Endothelial cell of umbilical vein (primary cell): ENCODE results near the gene TRIM39. TPM values are rescaled to one million over a fixed set of nuclear protein-coding genes. Genes with fewer than 3 reads are reported as not detected.

Experiments
- BruUV-seq: library from RNA; stranded (reverse); fragments of 400-500 nt; replicated peaks from 2 replicates; lab custom pipeline; 2021; lab: Mats Ljungman, UMichigan
- CTCF ChIA-PET: fragments of 300-600, 350-600 bp; sonication (Branson Sonifier 250); formaldehyde crosslinking; loops from one replicate; lab custom pipeline; 2021; ENCODE audit warnings: antibody characterized with exemption, inconsistent platforms; lab: Charles Lee
- POLR2A ChIA-PET: fragments of 300-600, 350-600 bp; sonication (Branson Sonifier 250); formaldehyde crosslinking; loops from one replicate; lab custom pipeline; 2021; ENCODE audit warnings: antibody characterized with exemption, inconsistent platforms; lab: Charles Lee
- DNase-seq: peaks from one replicate; pipeline ENCODE4 v3.0.0-alpha.2; 2011; ENCODE audit warnings: low read depth, low spot score
- FAIRE-seq: peaks from 2 replicates; lab custom pipeline; 2011; peaks lifted over from hg19 to GRCh38; lab: Jason Lieb, UNC
- H2AFZ ChIP-seq: 2 replicates; pipeline ENCODE4 v1.6.0; 2012; ENCODE audit warnings: low read depth, low read length, control low read depth, inconsistent platforms
- H3K27ac ChIP-seq: 2 replicates; pipeline ENCODE4 v1.5.1; 2011; ENCODE audit warnings: low read depth, mild to moderate bottlenecking, control low read depth, low read length, moderate library complexity; ENCODE audit not compliant: insufficient read depth
- H3K27me3 ChIP-seq, 2 experiments: 2 replicates each; pipeline versions ENCODE4 v1.6.0 to v1.6.1; 2011; ENCODE audit warnings: low read length in 2 of 2, mixed read lengths in 1 of 2; ENCODE audit not compliant: control insufficient read depth in 2 of 2, insufficient read depth in 2 of 2
- H3K36me3 ChIP-seq, 2 experiments: 2 replicates in 1 of 2; 3 replicates in 1 of 2; pipeline ENCODE4 v1.5.1; 2011; ENCODE audit warnings: low read length in 2 of 2, mild to moderate bottlenecking in 1 of 2, moderate library complexity in 1 of 2; ENCODE audit not compliant: control insufficient read depth in 2 of 2, insufficient read depth in 2 of 2; ENCODE audit errors: extremely low read depth in 1 of 2
- H3K4me1 ChIP-seq: 3 replicates; pipeline ENCODE4 v1.5.1; 2011; ENCODE audit warnings: mild to moderate bottlenecking, low read length; ENCODE audit not compliant: control insufficient read depth, insufficient read depth; ENCODE audit errors: extremely low read depth
- H3K4me2 ChIP-seq: 2 replicates; pipeline ENCODE4 v1.6.1; 2011; ENCODE audit warnings: low read length, control low read depth, mixed read lengths; ENCODE audit not compliant: insufficient read depth
- H3K4me3 ChIP-seq, 3 experiments: fragments of 200-600 bp in 1 of 3; sonication (generic), shearing (Covaris generic) in 1 of 3; replicated peaks in 1 of 3; 2 replicates each; pipeline ENCODE4 v1.5.1; 2011 to 2016; ENCODE audit warnings: control low read depth in 3 of 3, low read length in 3 of 3, mild to moderate bottlenecking in 2 of 3, inconsistent platforms in 1 of 3, low read depth in 1 of 3, moderate library complexity in 1 of 3; ENCODE audit not compliant: insufficient read depth in 1 of 3
- H3K79me2 ChIP-seq: 2 replicates; pipeline ENCODE4 v1.6.0; 2012; ENCODE audit warnings: low read length, inconsistent platforms; ENCODE audit not compliant: control insufficient read depth, insufficient read depth
- H3K9ac ChIP-seq: replicated peaks from 2 replicates; pipeline ENCODE3; 2011; ENCODE audit warnings: low read length, control low read depth; ENCODE audit not compliant: insufficient read depth; ENCODE audit errors: extremely low read depth
- H3K9me1 ChIP-seq: replicated peaks from 3 replicates; pipeline ENCODE4 v1.6.0; 2011; ENCODE audit warnings: mild to moderate bottlenecking, low read length; ENCODE audit not compliant: control insufficient read depth, insufficient read depth; ENCODE audit errors: extremely low read depth
- H3K9me3 ChIP-seq: replicated peaks from 2 replicates; pipeline ENCODE4 v1.5.1; 2012; ENCODE audit warnings: low read length, inconsistent platforms; ENCODE audit not compliant: control insufficient read depth, insufficient read depth
- H4K20me1 ChIP-seq: replicated peaks from 2 replicates; pipeline ENCODE3; 2011; ENCODE audit warnings: mild to moderate bottlenecking, low read length; ENCODE audit not compliant: control insufficient read depth, insufficient read depth; ENCODE audit errors: extremely low read depth
- EZH2 ChIP-seq: IDR thresholded peaks from 2 replicates; pipeline ENCODE4 v1.6.1; 2012; ENCODE audit warnings: borderline replicate concordance, low read depth, mild to moderate bottlenecking, moderate library complexity, low read length, inconsistent platforms; ENCODE audit not compliant: severe bottlenecking
- FOS ChIP-seq: IDR thresholded peaks from 2 replicates; pipeline ENCODE4 v1.6.1; 2011; ENCODE audit warnings: mild to moderate bottlenecking, low read length, moderate library complexity, borderline replicate concordance; ENCODE audit not compliant: insufficient read depth
- GATA2 ChIP-seq: IDR thresholded peaks from 2 replicates; pipeline ENCODE4 v1.7.0; 2011; ENCODE audit warnings: low read depth, mild to moderate bottlenecking, moderate library complexity, mixed read lengths, low read length; ENCODE audit not compliant: insufficient read length, insufficient read depth
- JUN ChIP-seq: IDR thresholded peaks from 2 replicates; pipeline ENCODE4 v1.6.1; 2011; ENCODE audit warnings: borderline replicate concordance, low read depth; ENCODE audit not compliant: insufficient read length, insufficient read depth
- MYC ChIP-seq: IDR thresholded peaks from one replicate; pipeline ENCODE4 v1.6.1; 2011; ENCODE audit warnings: mild to moderate bottlenecking, low read depth, low read length
- POLR2A ChIP-seq: IDR thresholded peaks from 2 replicates; pipeline ENCODE4 v1.6.1; 2012; ENCODE audit warnings: low read depth, mild to moderate bottlenecking, control low read depth, low read length
- POLR2AphosphoS5 ChIP-seq: IDR thresholded peaks from 2 replicates; pipeline ENCODE4 v1.6.1; 2012; ENCODE audit warnings: low read depth, mild to moderate bottlenecking, control low read depth, low read length, moderate library complexity; ENCODE audit not compliant: insufficient read depth
- dilution Hi-C: fragments of 300-500 bp; cut with MboI; formaldehyde crosslinking; loops from one replicate; pipeline ENCODE4 v1.15.0; 2019; ENCODE audit warnings: low sequenced_read_pairs; ENCODE audit not compliant: extremely low pct_ligation_motif_present
- intact Hi-C: fragments of 100-400 bp; cut with micrococcal nuclease; formaldehyde crosslinking; loops from one replicate; pipeline ENCODE4 v1.10.0; 2022
- polyA plus RNA-seq, 4 experiments: library from polyadenylated mRNA; depleted of rRNA in 3 of 4; stranded (reverse) in 3 of 4; unstranded in 1 of 4; fragments of >200 nt; gene quantifications; 2 replicates each; pipeline versions ENCODE4 v1.2.1 to v1.2.3, GENCODE V29; 2011 to 2012; ENCODE audit warnings: missing spikeins in 1 of 4
- total RNA-seq: library from RNA; stranded (reverse); gene quantifications from 2 replicates; pipeline ENCODE4 v1.2.3, GENCODE V29; 2021
- TF ChIP-seq, protein P1 (sequence below), 2 donors: IDR thresholded peaks; 1 replicate in 1 of 2; 2 replicates in 1 of 2; pipeline ENCODE4 v1.5.1; 2011; ENCODE audit warnings: low read length in 2 of 2, mild to moderate bottlenecking in 2 of 2, moderate library complexity in 2 of 2, control low read depth in 1 of 2, inconsistent platforms in 1 of 2, low read depth in 1 of 2; ENCODE audit not compliant: insufficient read depth in 1 of 2; ENCODE audit errors: extremely low read depth in 1 of 2
- TF ChIP-seq, protein P2 (sequence below): IDR thresholded peaks from 2 replicates; pipeline ENCODE4 v1.6.1; 2011; ENCODE audit not compliant: insufficient read depth, insufficient read length

Gene TRIM39
- total and polyA plus RNA-seq, 2 donors (not counting 3 experiments of a cell fraction or from before 2014, with no cell fraction given): 5.6 to 13.1 TPM

DNA sequence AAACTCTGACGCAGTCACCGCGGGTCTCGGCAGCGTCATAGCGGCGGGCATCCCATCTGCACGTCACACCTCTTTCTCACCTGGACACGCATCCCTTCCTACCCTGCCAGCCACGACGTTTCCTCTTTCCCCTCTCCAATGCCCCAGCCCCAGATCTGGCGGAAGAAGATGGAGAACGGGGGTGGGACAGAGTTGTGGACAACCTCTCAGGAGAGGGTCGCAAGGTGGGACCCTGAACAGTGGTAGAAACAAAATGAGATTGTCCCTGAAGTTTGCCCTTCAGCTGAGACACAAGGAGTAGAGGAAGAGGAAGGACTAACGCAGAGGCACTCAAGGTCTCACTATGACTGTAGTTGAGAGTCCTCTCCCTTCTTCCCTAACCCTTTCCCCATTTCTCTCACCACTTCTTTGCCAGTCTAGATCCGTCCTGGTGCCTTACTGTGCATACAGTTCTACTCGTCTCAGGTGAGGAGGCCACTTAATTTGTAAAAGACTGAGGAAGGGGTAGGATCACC is 562 bp downstream of the TRIM39 start:
- TF ChIP-seq MYC (no peak), GATA2 (no peak), FOS (no peak), EZH2 (no peak), POLR2A (no peak), JUN (no peak), POLR2AphosphoS5 (no peak)
- TF ChIP-seq, protein P1, sequence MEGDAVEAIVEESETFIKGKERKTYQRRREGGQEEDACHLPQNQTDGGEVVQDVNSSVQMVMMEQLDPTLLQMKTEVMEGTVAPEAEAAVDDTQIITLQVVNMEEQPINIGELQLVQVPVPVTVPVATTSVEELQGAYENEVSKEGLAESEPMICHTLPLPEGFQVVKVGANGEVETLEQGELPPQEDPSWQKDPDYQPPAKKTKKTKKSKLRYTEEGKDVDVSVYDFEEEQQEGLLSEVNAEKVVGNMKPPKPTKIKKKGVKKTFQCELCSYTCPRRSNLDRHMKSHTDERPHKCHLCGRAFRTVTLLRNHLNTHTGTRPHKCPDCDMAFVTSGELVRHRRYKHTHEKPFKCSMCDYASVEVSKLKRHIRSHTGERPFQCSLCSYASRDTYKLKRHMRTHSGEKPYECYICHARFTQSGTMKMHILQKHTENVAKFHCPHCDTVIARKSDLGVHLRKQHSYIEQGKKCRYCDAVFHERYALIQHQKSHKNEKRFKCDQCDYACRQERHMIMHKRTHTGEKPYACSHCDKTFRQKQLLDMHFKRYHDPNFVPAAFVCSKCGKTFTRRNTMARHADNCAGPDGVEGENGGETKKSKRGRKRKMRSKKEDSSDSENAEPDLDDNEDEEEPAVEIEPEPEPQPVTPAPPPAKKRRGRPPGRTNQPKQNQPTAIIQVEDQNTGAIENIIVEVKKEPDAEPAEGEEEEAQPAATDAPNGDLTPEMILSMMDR (IDR thresholded peaks at IDR 0.05; ENCODE audit: extremely low read depth in 1 of 2, insufficient read depth in 1 of 2, low read depth in 1 of 2, low read length in 2 of 2): no peak
- TF ChIP-seq, protein P2, sequence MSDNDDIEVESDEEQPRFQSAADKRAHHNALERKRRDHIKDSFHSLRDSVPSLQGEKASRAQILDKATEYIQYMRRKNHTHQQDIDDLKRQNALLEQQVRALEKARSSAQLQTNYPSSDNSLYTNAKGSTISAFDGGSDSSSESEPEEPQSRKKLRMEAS: no peak
- intact Hi-C loops (loop anchor here (5.0 kb wide), 1 partner anchor 260 kb away; the partner anchor contains the start of gene PPP1R11), dilution Hi-C loops (no loop called here)
- H3K9me1 ChIP-seq: no peaks in the 10 kb centered on the region
- H3K27ac ChIP-seq: peak overlapping the region; percentile 89
- H3K4me1 ChIP-seq: peaks cover 24% of the 10 kb centered on the region
- H3K4me3 ChIP-seq: peak overlapping the region; percentile 65 to 87 (median 85)
- BruUV-seq: TSS peak; percentile 43
- FAIRE-seq (peak; percentile 67), DNase-seq (no peak)
- CTCF ChIA-PET: interaction anchor here (2.0 to 2.6 kb wide), 2 partner anchors 88 to 108 kb away, joined by 9 to 19 read pairs; no protein-coding TSS in a partner anchor
- peak overlapping the region; percentile 94 for H3K9ac ChIP-seq
- peak overlapping the region; percentile 56 for H2AFZ ChIP-seq
- no peaks in the 10 kb centered on the region for H3K27me3 ChIP-seq
- POLR2A ChIA-PET: no interaction called here
- peaks cover 5 to 6% of the 10 kb centered on the region in 2 experiments for H3K36me3 ChIP-seq
- H4K20me1 ChIP-seq: no peaks in the 10 kb centered on the region
- H3K9me3 ChIP-seq: no peaks in the 10 kb centered on the region
- H3K4me2 ChIP-seq: peak overlapping the region; percentile 84
- H3K79me2 ChIP-seq: peaks cover 37% of the 10 kb centered on the region
